GM21528 (cell line): ENCODE data around the gene PIM1.

Experiments
- ATAC-seq: cut with Tn5 transposase; IDR thresholded peaks from one replicate; pipeline ENCODE4 v1.9.1; 2021; ENCODE audit warnings: mild to moderate bottlenecking, moderate library complexity; ENCODE audit not compliant: unreplicated experiment, low FRiP score

The PIM1 gene

DNA sequence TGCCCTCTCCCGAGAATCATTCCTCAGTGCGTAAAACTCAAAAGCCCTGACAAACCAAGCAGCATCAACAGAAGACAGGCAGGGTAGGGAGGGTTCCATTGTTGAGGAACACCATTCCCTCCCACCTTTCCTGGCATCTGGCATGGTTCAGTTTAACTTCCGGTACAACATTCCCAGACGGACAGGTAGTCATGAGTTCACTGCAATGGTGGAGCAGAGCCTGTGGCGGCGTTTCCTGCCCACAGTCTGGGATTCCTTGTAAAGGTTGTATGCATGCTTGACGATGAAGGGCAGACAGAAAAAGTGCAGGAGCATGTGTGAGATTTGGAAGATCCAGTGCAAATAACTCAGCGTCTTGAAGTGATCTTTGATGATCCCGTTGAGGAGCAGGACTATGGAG lies 42.3 kb downstream of the PIM1 start:
- no peak for ATAC-seq

DNA sequence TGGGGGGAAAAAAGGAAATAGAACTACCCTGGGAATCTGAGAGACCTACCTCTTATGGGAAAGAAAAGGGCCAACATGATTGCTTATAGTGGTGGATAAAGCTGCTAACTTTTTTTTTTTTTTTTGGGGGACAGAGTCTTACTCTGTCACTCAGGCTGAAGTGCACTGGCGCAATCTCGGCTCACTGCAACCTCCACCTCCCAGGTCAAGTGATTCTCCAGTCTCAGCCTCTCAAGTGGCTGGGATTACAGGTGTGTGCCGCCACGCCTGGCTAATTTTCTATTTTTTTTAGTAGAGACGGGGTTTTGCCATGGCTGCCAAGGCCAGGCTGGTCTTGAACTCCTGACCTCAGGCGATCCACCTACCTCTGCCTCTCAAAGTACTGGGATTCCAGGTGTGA lies 48.1 kb downstream of the PIM1 start:
- ATAC-seq, result no peak

DNA sequence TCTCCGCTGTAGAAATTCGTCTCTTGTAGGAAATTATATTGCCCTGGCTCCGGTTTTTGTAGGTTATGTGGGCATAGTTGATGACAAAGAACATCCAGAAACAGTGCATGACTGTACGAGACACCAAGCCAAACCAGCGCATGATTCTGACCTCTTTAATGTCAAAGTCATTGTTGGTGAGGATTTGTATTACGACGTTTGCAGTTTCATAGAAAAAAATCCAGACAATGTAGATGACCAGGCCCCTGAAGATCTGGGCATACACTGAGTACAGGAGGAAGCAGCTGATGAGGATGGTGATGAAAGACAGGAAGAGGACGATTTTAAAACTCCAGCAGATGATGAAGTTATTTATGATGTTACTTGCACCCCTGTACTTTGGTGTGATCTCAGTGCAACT lies 48.6 kb downstream of the PIM1 start:
- ATAC-seq, result no peak

DNA sequence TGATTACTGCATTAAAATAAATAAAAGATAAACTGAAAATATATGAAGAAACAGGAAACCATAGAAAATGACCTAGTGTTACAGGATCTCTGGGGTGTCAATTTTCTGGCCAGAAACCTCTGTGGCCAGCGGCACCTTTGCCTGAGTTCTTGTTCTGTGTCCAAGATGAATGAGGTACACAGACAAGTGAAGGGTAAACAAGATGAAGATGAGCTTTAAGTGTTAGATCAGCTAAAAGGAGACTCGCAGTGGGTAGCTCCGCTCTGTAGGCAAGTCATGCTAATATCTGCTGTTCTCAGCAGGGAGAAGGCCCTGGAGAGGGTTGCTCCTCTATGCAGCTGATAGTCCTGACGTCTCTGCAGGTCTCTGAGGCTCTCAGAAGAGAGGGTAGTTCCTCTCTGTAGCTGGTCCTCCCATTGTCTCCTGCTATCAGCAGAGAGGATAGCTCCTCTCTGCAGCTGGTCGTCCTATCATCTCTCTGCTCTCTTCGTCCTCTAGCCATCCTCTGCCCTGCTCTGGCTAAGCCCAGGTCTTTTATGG lies 51.7 kb downstream of the PIM1 start:
- peak; percentile 13 for ATAC-seq

DNA sequence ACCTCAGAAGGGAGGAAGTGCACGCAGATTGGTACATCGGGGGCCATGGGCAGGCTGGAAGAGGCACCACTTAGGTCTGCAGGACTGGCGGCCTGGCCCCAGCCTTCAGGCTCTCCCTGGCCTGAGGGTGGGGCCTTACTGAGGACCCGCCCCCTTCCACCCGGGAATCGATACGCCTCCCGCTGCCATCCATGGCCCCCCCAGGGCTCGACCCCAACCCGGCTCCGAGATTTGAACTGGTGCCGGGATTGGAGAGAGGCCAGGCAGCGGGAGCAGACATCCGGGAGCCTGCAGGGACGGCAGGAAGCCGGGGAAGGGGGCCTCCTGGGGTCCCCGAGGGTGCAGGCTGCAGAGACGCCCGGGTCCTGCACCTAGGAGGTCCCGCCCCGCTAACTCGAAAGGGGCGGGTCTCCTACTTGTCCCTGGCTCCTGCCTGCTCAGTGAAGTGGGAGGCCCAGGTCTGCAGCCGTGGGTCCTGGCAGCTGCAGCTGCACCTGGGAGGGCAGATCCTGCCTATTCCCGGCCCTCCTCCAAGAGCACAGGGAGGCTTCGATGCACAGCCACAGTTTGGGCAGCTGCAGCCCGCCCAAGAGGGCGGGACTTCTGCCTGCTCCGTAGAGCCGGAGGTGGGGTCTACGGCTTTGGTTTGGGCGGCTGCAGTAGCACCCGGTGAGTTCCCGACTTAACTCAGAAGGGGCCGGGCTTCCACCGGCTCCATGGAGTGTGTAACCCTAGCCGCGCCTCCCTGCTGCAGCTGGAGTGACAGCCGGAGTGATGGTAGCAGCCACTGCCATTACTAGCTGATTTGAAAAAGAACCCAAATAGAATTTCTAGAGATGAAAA lies 52.4 kb downstream of the PIM1 start:
- peak; percentile 85 for ATAC-seq

DNA sequence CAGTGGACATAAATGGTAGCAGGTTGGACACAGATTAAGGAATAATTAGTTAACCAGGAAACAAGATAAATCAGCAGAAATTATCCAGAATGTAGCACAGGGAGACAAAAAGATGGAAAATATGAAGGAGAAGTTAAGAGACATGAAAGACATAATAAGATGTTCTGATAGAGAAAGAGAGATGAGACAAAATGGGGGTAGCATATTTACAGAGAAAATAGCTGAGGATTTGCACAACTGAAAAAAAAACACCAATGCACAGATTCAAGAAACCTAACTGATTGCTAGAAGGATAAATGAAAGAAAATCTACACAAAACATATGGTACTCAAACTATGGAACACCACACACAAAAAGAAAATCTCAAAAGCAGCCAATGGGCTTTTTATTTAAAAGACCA lies 53.0 kb downstream of the PIM1 start:
- no peak for ATAC-seq
